LHCN-M2 (cell line): ENCODE measurements around the gene DAP3. TPM values are rescaled to one million over a fixed set of nuclear protein-coding genes. Genes with fewer than 3 reads are reported as not detected.
"Not testable (repeated sequence)": the region's sequence is repeated elsewhere in the genome, so short reads cannot be mapped to it uniquely, and the experiment has no call there.

Experiments
- DNase-seq: peaks from one replicate; pipeline ENCODE4 v3.0.0-alpha.2; 2012; ENCODE audit warnings: low read depth
- total RNA-seq: library from RNA; depleted of rRNA; stranded (reverse); fragments of >200 nt; gene quantifications from 2 replicates; pipeline ENCODE4 v1.2.3, GENCODE V29; 2014

The DAP3 gene
- total RNA-seq, 1 experiment from 2014 or later = 78.7 TPM

- DNase-seq = no peak
These were observed 28.1 kb downstream of the DAP3 start for GRCh38 chr1:155717041-155717440.

GRCh38 chr1:155718524-155719115, 29.7 kb downstream of the DAP3 start:
- not testable (repeated sequence) for DNase-seq

DNA sequence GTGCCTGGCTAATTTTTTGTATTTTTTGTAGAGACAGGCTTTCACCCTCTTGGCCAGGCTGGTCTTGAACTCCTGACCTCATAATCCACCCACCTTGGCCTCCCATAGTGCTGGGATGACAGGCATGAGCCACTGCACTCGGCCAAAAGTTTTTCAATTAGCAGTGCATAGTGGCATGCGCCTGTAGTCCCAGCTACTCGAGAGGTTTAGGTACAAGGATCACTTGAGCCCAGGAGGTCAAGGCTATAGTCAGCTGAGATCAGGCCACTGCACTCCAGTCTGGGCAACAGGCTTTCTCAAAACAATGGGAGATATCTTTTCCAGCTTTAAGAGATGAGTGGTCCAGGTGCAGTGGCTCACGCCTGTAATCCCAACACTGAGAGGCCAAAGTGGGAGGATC, 30.8 kb downstream of the DAP3 start:
- no peak for DNase-seq

DNA sequence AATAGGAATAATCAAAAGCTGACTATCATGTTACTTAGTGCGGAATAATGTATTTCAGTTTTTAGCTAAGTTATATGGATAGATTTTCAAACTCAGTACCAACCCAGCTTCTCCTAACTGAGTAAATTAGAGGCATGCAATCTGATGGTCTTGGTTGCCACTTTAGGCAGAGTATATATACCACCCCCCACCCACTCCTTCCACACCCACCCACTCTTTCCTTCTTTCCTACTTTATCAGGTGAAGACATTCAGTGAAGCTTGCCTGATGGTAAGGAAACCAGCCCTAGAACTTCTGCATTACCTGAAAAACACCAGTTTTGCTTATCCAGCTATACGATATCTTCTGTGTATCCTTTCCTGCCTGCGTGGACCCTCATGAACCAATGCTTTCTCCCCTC, 36.3 kb downstream of the DAP3 start:
- no peak for DNase-seq

DNA sequence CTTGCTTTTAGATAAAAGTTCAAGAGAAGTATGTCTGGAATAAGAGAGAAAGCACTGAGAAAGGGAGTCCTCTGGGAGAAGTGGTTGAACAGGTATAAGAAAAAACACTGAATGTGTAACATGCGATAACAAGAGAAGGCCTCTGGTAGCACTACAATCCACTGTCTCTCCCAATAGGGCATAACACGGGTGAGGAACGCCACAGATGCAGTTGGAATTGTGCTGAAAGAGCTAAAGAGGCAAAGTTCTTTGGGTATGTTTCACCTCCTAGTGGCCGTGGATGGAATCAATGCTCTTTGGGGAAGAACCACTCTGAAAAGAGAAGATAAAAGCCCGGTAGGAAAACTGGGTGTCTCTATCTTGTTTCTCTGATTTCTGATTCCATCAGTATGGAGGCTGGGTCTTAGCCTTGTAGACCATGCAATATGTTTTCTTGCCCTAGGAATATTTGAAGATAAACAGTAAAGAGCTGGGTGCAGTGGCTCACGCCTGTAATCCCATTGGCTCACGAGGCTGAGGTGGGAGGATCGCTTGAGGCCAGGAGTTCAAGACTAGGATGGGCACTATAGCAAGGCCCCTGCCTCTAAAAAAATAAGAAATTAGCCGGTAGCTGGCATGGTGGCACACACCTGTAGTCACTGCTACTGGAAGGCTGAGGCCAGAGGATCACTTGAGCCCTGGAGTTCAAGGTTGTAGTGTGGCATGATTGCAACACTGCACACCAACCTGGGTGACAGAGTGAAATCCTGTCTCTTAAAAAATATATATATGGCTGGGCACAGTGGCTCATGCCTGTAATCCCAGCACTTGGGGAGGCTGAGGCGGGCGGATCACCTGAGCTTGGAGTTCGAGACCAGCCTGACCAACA, 40.4 kb downstream of the DAP3 start:
- peak; percentile 74 for DNase-seq

DNA sequence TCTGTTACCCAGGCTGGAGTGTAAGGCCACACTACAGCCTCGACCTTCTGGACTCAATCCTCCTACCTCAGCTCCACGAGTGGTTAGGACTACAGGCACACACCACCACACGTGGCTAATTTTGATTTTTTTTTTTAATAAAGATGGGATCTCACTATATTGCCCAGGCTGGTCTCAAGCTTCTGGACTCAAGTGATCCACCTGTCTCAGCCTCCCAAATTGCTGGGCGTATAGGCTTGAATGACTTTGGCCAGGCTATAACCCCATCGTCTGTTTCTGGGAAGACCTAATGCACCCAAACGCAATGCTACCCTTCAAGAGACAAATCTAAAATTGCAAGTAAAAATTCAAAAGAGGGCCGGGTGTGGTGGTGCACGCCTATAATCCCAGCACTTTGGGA, 52.1 kb downstream of the DAP3 start:
- DNase-seq = no peak

GRCh38 chr1:155741908-155742307, 53.0 kb downstream of the DAP3 start:
- DNase-seq = no peak

GRCh38 chr1:155744711-155745283, 55.9 kb downstream of the DAP3 start:
- no peak for DNase-seq

DNA sequence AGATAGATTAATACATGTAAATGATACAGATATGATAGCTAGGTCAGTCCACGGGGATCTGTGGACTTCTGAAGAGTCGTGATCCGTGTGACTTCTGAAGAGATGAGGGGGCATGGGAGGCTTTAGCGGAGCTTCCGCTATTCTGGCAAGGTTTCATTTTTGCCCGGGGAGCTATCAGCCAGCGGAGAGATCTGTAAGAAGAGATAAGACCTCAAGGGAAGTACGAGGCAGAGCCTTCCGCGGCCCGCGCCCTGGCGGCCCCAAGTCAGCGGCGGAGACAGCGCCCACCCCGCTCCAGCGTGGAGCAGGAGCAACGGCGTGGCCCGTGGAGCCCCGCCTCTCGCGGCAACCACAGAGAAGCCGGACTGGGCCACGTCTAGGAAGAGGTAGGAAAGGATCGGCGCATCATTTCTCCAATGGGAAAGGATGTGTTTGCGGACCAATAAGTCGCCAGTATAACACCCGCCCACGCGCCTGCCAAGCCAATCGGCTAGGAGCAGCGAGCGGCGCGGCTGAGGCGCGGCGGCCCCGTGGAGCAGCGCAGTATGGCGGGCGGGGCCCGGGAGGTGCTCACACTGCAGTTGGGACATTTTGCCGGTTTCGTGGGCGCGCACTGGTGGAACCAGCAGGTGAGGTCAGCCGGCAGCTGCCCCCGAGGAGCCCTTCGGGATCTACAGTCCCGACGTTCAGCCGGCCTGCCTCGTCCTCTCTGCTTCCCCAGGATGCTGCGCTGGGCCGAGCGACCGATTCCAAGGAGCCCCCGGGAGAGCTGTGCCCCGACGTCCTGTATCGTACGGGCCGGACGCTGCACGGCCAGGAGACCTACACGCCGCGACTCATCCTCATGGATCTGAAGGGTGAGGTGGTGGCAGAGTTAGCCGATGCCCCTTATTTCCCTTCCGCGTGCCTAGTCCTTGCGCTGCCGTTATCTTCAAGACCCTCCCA, 56.7 kb downstream of the DAP3 start:
- peak; percentile 97 for DNase-seq

- DNase-seq = not testable (repeated sequence)
These were observed 58.7 kb downstream of the DAP3 start for GRCh38 chr1:155747586-155747985.

- DNase-seq = peak; percentile 22
These were observed 59.2 kb downstream of the DAP3 start for GRCh38 chr1:155748141-155748540.

DNA sequence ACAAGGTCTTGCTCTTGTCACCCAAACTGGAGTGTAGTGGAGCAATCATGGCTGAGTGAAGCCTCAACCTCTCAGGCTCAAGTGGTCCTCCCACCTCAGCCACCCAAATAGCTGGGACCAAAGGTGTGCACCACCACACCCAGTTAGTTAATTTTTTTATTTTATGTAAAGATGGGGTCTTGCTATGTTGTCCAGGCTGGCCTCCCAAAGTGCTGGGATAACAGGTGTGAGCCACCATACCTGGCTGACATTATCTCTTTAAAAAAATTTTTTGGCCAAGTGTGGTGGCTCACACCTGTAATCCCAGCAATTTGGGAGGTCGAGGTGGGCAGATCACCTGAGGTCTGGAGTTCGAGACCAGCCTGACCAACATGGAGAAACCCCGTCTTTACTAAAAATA, 70.1 kb downstream of the DAP3 start:
- not testable (repeated sequence) for DNase-seq

DNA sequence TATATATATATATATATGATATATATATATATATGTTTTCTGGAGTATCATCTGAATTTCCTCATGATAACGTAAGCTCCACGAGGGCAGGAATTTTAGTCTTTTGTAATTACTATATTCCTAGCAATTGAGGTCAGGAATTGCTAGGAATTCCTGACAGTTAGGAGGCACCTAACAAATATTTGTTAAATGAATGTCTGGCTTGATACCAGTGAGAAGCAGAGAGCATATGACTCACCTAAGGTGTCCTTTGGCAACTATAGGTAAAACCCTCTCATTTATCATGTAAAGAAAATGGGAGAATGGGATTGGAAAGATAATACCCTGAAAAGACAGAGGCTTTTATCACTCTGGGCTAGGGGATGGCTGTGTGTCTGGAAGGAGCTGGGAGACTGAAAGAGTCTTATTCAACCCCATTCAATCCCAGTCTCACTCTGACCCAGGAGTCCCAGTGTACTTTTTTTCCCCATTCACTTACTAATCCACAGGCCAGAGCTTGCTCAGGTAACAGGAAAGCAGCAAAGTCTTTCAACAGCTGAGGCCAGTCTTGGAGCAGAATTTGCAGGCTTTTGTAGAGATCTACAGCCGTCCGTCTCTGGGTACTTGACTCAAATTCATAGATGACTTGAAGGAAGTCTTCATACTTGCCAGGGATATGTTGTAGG, 71.2 kb downstream of the DAP3 start:
- no peak for DNase-seq

DNA sequence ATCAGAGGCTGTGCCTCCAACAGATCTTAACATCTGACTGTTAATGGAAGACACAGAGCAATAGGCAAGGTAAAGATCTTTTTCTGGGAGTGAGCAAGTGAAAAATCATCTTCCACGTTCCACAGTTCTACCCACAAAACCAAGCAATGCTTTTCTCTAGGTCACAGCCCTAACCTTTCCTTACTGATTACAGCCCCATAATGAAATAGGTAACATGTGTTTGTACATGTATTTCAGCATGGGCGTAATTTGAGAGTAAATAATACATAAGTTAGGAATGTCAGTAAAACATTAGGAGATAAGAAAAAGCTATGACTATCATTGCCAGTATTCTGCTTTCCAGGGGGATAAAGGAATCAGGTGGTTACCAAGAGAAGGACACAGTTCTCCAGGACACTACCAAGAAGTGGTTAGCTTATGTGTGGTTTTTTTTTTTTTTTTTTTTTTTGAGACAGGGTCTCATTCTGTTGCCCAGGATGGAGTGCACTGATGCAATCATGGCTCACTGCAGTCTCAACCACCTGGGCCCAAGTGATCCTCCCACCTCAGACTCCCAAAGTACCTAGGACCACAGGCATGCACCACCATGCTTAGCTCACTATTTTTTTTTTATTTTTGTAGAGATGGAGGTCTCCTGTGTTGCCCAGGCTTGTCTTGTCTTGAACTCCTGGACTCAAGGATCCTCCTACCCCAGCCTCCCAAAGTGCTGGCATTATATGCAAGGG, 72.0 kb downstream of the DAP3 start:
- DNase-seq = no peak

GRCh38 chr1:155761736-155762405, 73.0 kb downstream of the DAP3 start:
- DNase-seq = no peak

- DNase-seq = peak; percentile 90
These were observed 74.4 kb downstream of the DAP3 start for GRCh38 chr1:155763090-155763815.

DNA sequence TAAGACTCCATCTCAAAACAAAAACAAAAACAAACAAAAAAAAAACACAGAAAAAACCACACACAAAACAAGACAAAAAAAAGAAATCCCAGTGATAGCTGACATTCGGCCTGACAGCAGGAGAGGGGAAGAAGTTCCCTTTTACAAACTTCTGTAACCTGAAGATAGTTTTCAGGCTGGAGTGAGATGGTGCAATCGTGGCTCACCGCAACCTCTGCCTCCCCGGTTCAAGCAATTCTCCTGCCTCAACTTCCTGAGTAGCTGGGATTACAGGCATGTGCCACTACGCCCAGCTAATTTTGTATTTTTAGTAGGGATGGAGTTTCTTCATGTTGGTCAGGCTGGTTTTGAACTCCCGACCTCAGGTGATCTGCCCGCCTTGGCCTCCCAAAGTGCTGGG, 75.1 kb downstream of the DAP3 start:
- DNase-seq = not testable (repeated sequence)

- peak; percentile 9 for DNase-seq
These were observed 78.6 kb downstream of the DAP3 start for GRCh38 chr1:155767399-155767989.

DNA sequence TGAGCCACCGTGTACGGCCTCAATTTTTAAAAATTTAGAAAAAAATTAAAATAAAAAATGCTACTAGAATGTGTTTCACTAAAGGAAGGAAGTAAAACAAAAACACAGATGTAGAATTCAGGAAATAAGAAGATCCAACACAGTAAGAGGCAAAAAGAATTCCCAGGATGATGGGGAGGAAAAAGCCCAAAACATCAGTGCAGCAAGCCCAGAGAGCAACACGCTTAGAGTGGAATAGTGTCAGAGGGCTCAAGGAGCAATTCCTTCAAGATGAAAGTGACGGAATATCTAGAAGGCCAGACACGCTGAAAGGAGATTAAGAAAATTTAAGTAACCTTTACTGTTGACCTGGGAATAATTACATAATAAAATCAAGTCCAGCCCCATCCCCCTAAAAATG, 80.4 kb downstream of the DAP3 start:
- no peak for DNase-seq
